Astrocyte (in vitro differentiated cells and primary cell): ENCODE data around the gene IMMP2L.

Experiments
- CTCF ChIP-seq: IDR thresholded peaks from 2 replicates; pipeline ENCODE4 v1.5.1; 2011; ENCODE audit warnings: low read depth, mild to moderate bottlenecking, inconsistent platforms, low read length, moderate library complexity; ENCODE audit not compliant: insufficient read depth
- EZH2 ChIP-seq: IDR thresholded peaks from 2 replicates; pipeline ENCODE4 v1.6.1; 2012; ENCODE audit warnings: mild to moderate bottlenecking, low read length, inconsistent platforms; ENCODE audit not compliant: insufficient read depth

GRCh38 chr7:111388912-111389311, 173.4 kb downstream of the IMMP2L start:
- TF ChIP-seq EZH2 (no peak), CTCF (no peak)
